Measurements from ENCODE around the gene CD33. TPM values are rescaled to one million over a fixed set of nuclear protein-coding genes. Genes with fewer than 3 reads are reported as not detected.

Gene CD33
- total RNA-seq, 2 experiments from 2014 or later = not detected

GRCh38 chr19:51198641-51199040 is 26.2 kb upstream of the CD33 start:
- BruUV-seq (replicated peaks) = no TSS peak
- TF ChIP-seq CTCF (conservative IDR thresholded peaks at IDR 0.05; ENCODE audit: low read length) (no peak), EZH2phosphoT487 (IDR thresholded peaks at IDR 0.05; ENCODE audit: borderline replicate concordance, low read depth, low read length) (no peak)
- Histone ChIP-seq H3K79me2 (ENCODE audit: insufficient read depth, low read depth, low read length) (no peaks in the 10 kb centered on the region), H2AFZ (ENCODE audit: low read length) (no peak overlapping the region), H3K9me2 (ENCODE audit: insufficient read depth, low read length) (no peaks in the 10 kb centered on the region), H3K36me3 (ENCODE audit: insufficient read depth, low read length) (no peaks in the 10 kb centered on the region), H4K20me1 (ENCODE audit: insufficient read depth, low read length) (no peaks in the 10 kb centered on the region), H3K4me1 (ENCODE audit: insufficient read depth, low read length, poor library complexity, severe bottlenecking) (no peaks in the 10 kb centered on the region), H3K27ac (ENCODE audit: low read depth, low read length, poor library complexity, severe bottlenecking) (no peak overlapping the region), H3K9me3 (ENCODE audit: low read length) (no peaks in the 10 kb centered on the region), H3K4me2 (ENCODE audit: low read length) (no peak overlapping the region), H3K4me3 (ENCODE audit: low read depth, low read length, poor library complexity, severe bottlenecking) (no peak overlapping the region)
- intact Hi-C loops (cut with micrococcal nuclease; ENCODE audit: unreplicated experiment) = no loop called here
- ChIA-PET CTCF (ENCODE audit: unreplicated experiment) (no interaction called here), POLR2A (no interaction called here)
- DNase-seq (ENCODE audit: low spot score) = no peak

- intact Hi-C loops (cut with micrococcal nuclease; ENCODE audit: unreplicated experiment) = no loop called here
Observed at GRCh38 chr19:51200071-51200666, 24.7 kb upstream of the CD33 start.

More at GRCh38 chr19:51200071-51200666, 24.7 kb upstream of the CD33 start:
- Histone ChIP-seq H3K27ac (ENCODE audit: low read depth, low read length, poor library complexity, severe bottlenecking) (no peak overlapping the region), H3K36me3 (ENCODE audit: insufficient read depth, low read length) (no peaks in the 10 kb centered on the region), H3K4me3 (ENCODE audit: low read depth, low read length, poor library complexity, severe bottlenecking) (no peak overlapping the region), H3K4me1 (ENCODE audit: insufficient read depth, low read length, poor library complexity, severe bottlenecking) (no peaks in the 10 kb centered on the region), H3K4me2 (ENCODE audit: low read length) (no peak overlapping the region), H3K79me2 (ENCODE audit: insufficient read depth, low read depth, low read length) (no peaks in the 10 kb centered on the region), H3K9me3 (ENCODE audit: low read length) (no peaks in the 10 kb centered on the region), H2AFZ (ENCODE audit: low read length) (no peak overlapping the region), H4K20me1 (ENCODE audit: insufficient read depth, low read length) (no peaks in the 10 kb centered on the region), H3K9me2 (ENCODE audit: insufficient read depth, low read length) (no peaks in the 10 kb centered on the region)
- BruUV-seq (replicated peaks) = no TSS peak
- ChIA-PET CTCF (ENCODE audit: unreplicated experiment) (no interaction called here), POLR2A (no interaction called here)
- TF ChIP-seq CTCF (conservative IDR thresholded peaks at IDR 0.05; ENCODE audit: low read length) (no peak), EZH2phosphoT487 (IDR thresholded peaks at IDR 0.05; ENCODE audit: borderline replicate concordance, low read depth, low read length) (no peak)
- no peak for DNase-seq (ENCODE audit: low spot score)

Data from OCI-LY7 (cell line).